NCI-H446 (cell line): ENCODE results near the gene ROGDI.
"Not testable (repeated sequence)": the region's sequence is repeated elsewhere in the genome, so short reads cannot be mapped to it uniquely, and the experiment has no call there.

ENCODE experiments used
- DNase-seq, 2 experiments: peaks; one replicate each; lab custom pipeline; 2025; lab: John Stamatoyannopoulos, UW

Gene ROGDI

GRCh38 chr16:4790261-4790660 lies 12.2 kb downstream of the ROGDI start:
- no peak for DNase-seq

- DNase-seq, result no peak
Measured at GRCh38 chr16:4788910-4789309, 13.5 kb downstream of the ROGDI start.

- no peak for DNase-seq
Measured at GRCh38 chr16:4788489-4788889, 13.9 kb downstream of the ROGDI start.

- no peak for DNase-seq
Measured at GRCh38 chr16:4787627-4788482, 14.6 kb downstream of the ROGDI start, which contains the start of gene SEPTIN12. TSS of gene SEPTIN12 (minus strand) at chr16:4788345. CDS start at chr16:4787645, 700 bp downstream.

GRCh38 chr16:4787068-4787467 lies 15.4 kb downstream of the ROGDI start:
- no peak for DNase-seq

GRCh38 chr16:4785758-4786433 lies 16.5 kb downstream of the ROGDI start:
- DNase-seq, result no peak

- DNase-seq, result not testable (repeated sequence)
Measured at GRCh38 chr16:4784444-4784987, 17.9 kb downstream of the ROGDI start.

GRCh38 chr16:4783951-4784336 lies 18.5 kb downstream of the ROGDI start:
- no peak for DNase-seq

- DNase-seq, result no peak
Measured at GRCh38 chr16:4783251-4783950, 19.0 kb downstream of the ROGDI start.

- no peak for DNase-seq
Measured at GRCh38 chr16:4780235-4780634, 22.2 kb downstream of the ROGDI start.

GRCh38 chr16:4778050-4778392 lies 24.4 kb downstream of the ROGDI start:
- DNase-seq, result no peak

- no peak for DNase-seq
Measured at GRCh38 chr16:4777339-4778049, 24.9 kb downstream of the ROGDI start.

GRCh38 chr16:4776141-4776705 lies 26.2 kb downstream of the ROGDI start:
- no peak for DNase-seq

- no peak for DNase-seq
Measured at GRCh38 chr16:4775005-4775404, 27.4 kb downstream of the ROGDI start.

- no peak for DNase-seq
Measured at GRCh38 chr16:4772351-4772750, 30.1 kb downstream of the ROGDI start.

GRCh38 chr16:4771646-4772045 lies 30.8 kb downstream of the ROGDI start:
- DNase-seq, result no peak

- DNase-seq, result no peak
Measured at GRCh38 chr16:4769306-4769638, 33.2 kb downstream of the ROGDI start.

- peak; percentile 64 to 93 for DNase-seq
Measured at GRCh38 chr16:4768549-4769305, 33.7 kb downstream of the ROGDI start.

GRCh38 chr16:4767872-4768548 lies 34.4 kb downstream of the ROGDI start:
- DNase-seq, result no peak
